Measurements from ENCODE around the gene AGRN.

- TF ChIP-seq CTCF (IDR thresholded peaks at IDR 0.05) (no peak), POLR2A (IDR thresholded peaks at IDR 0.05) (no peak), POLR2AphosphoS5 (IDR thresholded peaks at IDR 0.05) (no peak), EP300 (IDR thresholded peaks at IDR 0.05) (no peak)
Measured at GRCh38 chr1:1088801-1089680, 69.1 kb downstream of the AGRN start.

Measured in suprapubic skin (tissue), 4 donors.